KG1 (cell line): ENCODE results near the gene HEPN1.
"Not testable (repeated sequence)": the region's sequence is repeated elsewhere in the genome, so short reads cannot be mapped to it uniquely, and the experiment has no call there.

Experiments
- DNase-seq: peaks from one replicate; lab custom pipeline; 2025; lab: John Stamatoyannopoulos, UW

The HEPN1 gene

GRCh38 chr11:124942466-124943253 lies 23.6 kb downstream of the HEPN1 start:
- DNase-seq = no peak

DNA sequence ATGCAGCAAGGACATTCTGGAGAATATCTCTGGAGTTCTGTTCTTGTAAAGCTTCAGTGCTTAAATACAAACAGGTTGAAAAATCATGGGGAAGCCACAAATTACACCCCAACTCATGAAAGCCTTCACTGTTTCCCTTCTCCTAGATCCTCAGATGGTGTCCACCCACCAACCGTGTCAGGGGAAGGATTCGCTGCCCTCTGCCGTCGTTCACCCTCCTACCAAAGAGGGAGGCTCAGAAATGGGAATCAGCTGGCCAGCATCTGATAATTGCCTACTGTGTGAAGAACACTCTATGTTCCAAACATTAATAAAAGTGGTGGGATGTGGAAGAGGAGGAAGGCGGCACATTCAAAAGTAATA lies 24.2 kb downstream of the HEPN1 start:
- no peak for DNase-seq

GRCh38 chr11:124943741-124944140 lies 24.7 kb downstream of the HEPN1 start:
- DNase-seq = no peak

GRCh38 chr11:124944565-124944964 lies 25.5 kb downstream of the HEPN1 start:
- no peak for DNase-seq

DNA sequence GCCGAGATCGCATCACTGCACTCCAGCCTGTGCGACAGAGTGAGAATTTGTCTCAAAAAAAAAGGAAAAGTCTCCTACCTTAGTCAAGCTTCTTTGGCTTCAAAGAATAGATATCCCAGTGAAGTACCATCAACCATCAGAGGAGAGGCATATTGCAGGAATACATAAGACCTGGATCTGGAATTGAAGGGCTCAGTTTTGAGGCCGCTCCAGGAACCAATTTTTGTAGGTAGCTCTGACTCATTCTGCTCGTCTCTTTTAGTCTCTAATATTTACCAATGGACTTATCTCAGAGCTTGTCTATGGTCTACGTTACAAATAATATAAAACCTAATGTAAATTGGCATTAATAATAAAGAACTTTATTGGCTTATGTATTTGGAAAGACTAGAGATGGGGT lies 26.8 kb downstream of the HEPN1 start:
- no peak for DNase-seq

DNA sequence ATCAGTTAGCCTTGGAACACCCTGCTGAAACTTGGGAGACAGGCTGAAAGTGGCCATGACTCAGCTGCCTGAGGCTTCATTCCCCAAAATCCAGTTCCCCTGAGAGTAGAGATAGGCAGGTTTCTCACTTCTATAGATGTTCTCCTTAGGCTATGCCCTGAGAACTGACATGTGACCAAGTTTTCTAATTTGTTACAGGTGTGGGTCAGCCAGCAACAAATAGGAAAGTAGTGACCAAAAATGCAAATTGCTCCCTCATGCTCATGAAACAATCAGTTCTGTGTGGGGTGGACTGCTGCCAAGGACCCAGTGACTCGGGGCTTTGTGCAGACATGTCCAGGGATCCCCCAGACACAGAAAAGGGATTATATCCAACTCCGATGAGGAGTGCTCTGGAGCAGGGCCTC lies 27.7 kb downstream of the HEPN1 start:
- DNase-seq = no peak

- DNase-seq = no peak
Measured at GRCh38 chr11:124950601-124951330, 31.7 kb downstream of the HEPN1 start.

DNA sequence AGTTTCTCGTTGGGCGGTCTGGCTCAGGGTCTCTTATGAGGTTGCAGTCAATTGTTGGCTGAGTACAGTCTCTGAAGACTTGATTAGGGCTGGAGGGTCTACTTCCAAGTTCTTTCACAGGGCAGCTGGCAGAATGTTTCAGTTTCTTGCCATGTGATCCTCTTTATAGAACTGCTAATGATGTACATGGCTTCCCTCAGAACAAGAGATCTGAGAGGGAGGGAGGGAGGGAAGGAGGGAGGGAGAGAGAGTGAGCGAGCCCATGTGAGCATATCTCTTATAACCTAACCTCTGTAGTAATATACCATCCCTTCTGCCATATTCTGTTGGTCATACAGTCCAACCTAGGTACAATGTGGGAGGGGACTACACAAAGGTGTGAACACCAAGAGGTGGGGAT lies 32.3 kb downstream of the HEPN1 start:
- DNase-seq = no peak

DNA sequence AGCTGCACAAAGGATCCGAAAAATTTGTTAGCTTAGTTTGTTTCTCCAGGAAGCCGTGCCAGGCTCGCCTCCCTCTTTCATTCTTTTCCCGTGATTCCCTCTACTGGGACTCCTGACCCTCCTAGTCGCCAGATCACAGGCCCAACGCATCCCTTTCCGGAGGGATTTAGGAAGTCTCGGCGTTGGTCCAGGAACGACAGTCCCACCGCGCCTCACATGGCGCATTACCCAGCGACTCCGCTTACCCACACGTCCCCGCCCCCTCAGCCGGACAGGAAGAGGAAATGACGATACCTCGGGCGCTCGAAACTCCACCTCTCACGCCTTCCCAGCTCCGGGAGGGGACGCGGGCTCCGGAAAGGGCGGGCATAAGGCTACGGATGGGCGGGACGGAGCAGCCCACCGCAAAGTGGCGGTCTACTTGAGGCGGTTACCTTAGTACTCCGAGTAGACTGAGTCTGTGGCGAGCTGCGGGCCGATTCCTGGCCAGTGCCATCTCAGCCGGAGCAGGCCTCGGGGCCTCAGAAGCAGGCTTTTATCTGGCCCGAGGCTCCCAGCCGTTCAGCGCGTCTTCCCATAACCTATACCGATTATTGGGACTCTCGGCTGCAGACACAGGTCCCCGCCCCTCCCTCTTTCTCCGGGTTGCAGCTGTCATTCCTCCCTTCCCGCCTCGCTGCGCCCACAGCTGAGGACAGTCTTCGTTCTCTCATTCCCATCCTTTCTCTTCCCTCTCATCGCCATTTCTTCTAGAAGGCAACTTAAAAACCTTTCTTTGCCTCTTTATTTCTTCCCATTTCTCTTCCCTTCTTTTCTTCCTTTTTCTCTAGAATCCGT lies 34.9 kb downstream of the HEPN1 start, which contains the start of gene CCDC15:
Gene CCDC15 (plus strand): TSS at position 450 of the 837 bp plus-strand sequence. CDS start 531 bp downstream, outside the sequence.
- DNase-seq = peak; percentile 96

GRCh38 chr11:124954590-124954955 lies 35.5 kb downstream of the HEPN1 start:
- no peak for DNase-seq

DNA sequence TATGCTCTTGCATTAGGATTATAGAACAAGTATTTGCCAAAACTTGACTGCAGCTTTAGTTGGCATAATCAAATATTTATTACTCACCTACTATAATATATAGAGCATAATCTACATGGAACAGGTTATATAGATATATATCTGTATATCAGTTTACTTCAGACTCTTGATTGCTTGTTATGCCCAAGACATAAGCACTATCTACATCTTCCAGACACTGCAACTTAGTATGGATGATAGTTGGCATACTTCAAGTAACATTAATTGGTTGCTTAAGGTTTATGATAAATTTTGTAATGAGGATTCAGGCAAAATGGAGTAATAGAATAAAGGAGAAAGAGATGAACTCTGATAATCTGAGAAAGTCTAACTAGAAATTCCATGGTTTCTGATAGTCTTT lies 36.0 kb downstream of the HEPN1 start:
- DNase-seq = no peak

GRCh38 chr11:124961972-124962609 lies 43.0 kb downstream of the HEPN1 start:
- DNase-seq = peak; percentile 72

DNA sequence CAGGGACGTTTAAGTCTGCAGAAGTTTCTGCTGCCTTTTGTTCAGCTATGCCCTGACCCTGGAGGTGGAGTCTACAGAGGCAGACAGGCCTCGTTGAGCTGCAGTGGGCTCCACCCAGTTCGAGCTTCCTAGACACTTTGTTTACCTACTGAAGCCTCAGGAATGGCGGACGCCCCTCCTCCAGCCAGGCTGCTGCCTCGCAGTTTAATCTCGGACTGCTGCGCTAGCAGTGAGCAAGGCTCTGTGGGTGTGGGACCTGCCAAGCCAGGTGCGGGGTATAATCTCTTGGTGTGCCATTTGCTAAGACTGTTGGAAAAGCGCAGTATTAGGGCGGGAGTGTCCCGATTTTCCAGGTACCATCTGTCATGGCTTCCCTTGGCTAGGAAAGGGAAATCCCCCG lies 49.1 kb downstream of the HEPN1 start:
- DNase-seq = not testable (repeated sequence)
